H9 (cell line): ENCODE data around the gene DENND11. TPM values are rescaled to one million over a fixed set of nuclear protein-coding genes. Genes with fewer than 3 reads are reported as not detected.

ENCODE experiments used
- DNase-seq: peaks from one replicate; pipeline ENCODE4 v3.0.0-alpha.2; 2017
- H2AFZ ChIP-seq: one replicate; pipeline ENCODE4 v1.6.1; 2013; ENCODE audit warnings: mild to moderate bottlenecking, low read length, control low read depth, moderate library complexity
- H2AK5ac ChIP-seq: 2 replicates; pipeline ENCODE4 v1.6.1; 2013; ENCODE audit warnings: low read length, control low read depth, mixed read lengths; ENCODE audit not compliant: insufficient read length
- H2BK120ac ChIP-seq: one replicate; pipeline ENCODE4 v1.6.1; 2013; ENCODE audit warnings: low read depth, mild to moderate bottlenecking, low read length, control low read depth, inconsistent platforms; ENCODE audit not compliant: poor library complexity, severe bottlenecking
- H2BK12ac ChIP-seq: 2 replicates; pipeline ENCODE4 v1.6.1; 2013; ENCODE audit warnings: low read length, control low read depth, mixed read lengths, low read depth; ENCODE audit not compliant: insufficient read length
- H2BK15ac ChIP-seq: 2 replicates; pipeline ENCODE4 v1.6.1; 2013; ENCODE audit warnings: low read depth, low read length, control low read depth
- H2BK20ac ChIP-seq: one replicate; pipeline ENCODE4 v1.6.1; 2013; ENCODE audit warnings: low read depth, mild to moderate bottlenecking, low read length, control low read depth, inconsistent platforms; ENCODE audit not compliant: poor library complexity, severe bottlenecking
- H2BK5ac ChIP-seq: 2 replicates; pipeline ENCODE4 v1.6.1; 2013; ENCODE audit warnings: low read length, control low read depth, mixed read lengths; ENCODE audit not compliant: insufficient read length
- H3K14ac ChIP-seq: 2 replicates; pipeline ENCODE4 v1.6.1; 2013; ENCODE audit warnings: low read length, control low read depth; ENCODE audit not compliant: insufficient read depth
- H3K18ac ChIP-seq: 2 replicates; pipeline ENCODE4 v1.6.1; 2013; ENCODE audit warnings: low read depth, mild to moderate bottlenecking, mixed read lengths, low read length, control low read depth; ENCODE audit not compliant: insufficient read length
- H3K23ac ChIP-seq: 2 replicates; pipeline ENCODE4 v1.6.1; 2013; ENCODE audit warnings: low read length, control low read depth, mixed read lengths, low read depth; ENCODE audit not compliant: insufficient read length
- H3K23me2 ChIP-seq: 2 replicates; pipeline ENCODE4 v1.6.1; 2013; ENCODE audit warnings: low read depth, mild to moderate bottlenecking, mixed read lengths, low read length, control low read depth; ENCODE audit not compliant: insufficient read length, poor library complexity, severe bottlenecking
- H3K27ac ChIP-seq: 2 replicates; pipeline ENCODE4 v1.5.1; 2013; ENCODE audit warnings: low read length, control low read depth, mixed read lengths, low read depth; ENCODE audit not compliant: insufficient read length
- H3K27me3 ChIP-seq: 2 replicates; pipeline ENCODE4 v1.6.1; 2013; ENCODE audit warnings: low read length, control low read depth, inconsistent platforms; ENCODE audit not compliant: insufficient read depth
- H3K4ac ChIP-seq: 2 replicates; pipeline ENCODE4 v1.6.1; 2013; ENCODE audit warnings: low read depth, mild to moderate bottlenecking, control low read depth, inconsistent platforms, low read length, moderate library complexity
- H3K4me1 ChIP-seq: 2 replicates; pipeline ENCODE4 v1.6.1; 2013; ENCODE audit warnings: low read length, control low read depth, inconsistent platforms; ENCODE audit not compliant: insufficient read depth
- H3K4me2 ChIP-seq: 2 replicates; pipeline ENCODE4 v1.6.1; 2013; ENCODE audit warnings: low read length, control low read depth, mixed read lengths; ENCODE audit not compliant: insufficient read length, insufficient read depth
- H3K56ac ChIP-seq: 2 replicates; pipeline ENCODE4 v1.6.1; 2013; ENCODE audit warnings: low read depth, mild to moderate bottlenecking, mixed read lengths, low read length, control low read depth; ENCODE audit not compliant: insufficient read length
- H3K79me1 ChIP-seq: 2 replicates; pipeline ENCODE4 v1.6.1; 2013; ENCODE audit warnings: low read depth, mild to moderate bottlenecking, moderate library complexity, low read length, control low read depth, inconsistent platforms; ENCODE audit not compliant: insufficient read depth, poor library complexity, severe bottlenecking
- H3K79me2 ChIP-seq: 2 replicates; pipeline ENCODE4 v1.6.1; 2013; ENCODE audit warnings: low read length, control low read depth, inconsistent platforms; ENCODE audit not compliant: insufficient read depth
- H3K9ac ChIP-seq: 2 replicates; pipeline ENCODE4 v1.6.1; 2013; ENCODE audit warnings: low read length, control low read depth, mixed read lengths; ENCODE audit not compliant: insufficient read length; ENCODE audit errors: extremely low read depth
- H3K9me3 ChIP-seq: one replicate; pipeline ENCODE4 v1.6.1; 2013; ENCODE audit warnings: low read depth, low read length, inconsistent platforms; ENCODE audit not compliant: control insufficient read depth
- H3T11ph ChIP-seq: one replicate; pipeline ENCODE4 v1.6.1; 2013; ENCODE audit warnings: mild to moderate bottlenecking, low read length, control low read depth, inconsistent platforms
- H4K20me1 ChIP-seq: one replicate; pipeline ENCODE4 v1.6.1; 2013; ENCODE audit not compliant: control insufficient read depth, insufficient read length, insufficient read depth
- H4K5ac ChIP-seq: 2 replicates; pipeline ENCODE4 v1.6.1; 2013; ENCODE audit warnings: low read depth, mild to moderate bottlenecking, mixed read lengths, low read length, control low read depth; ENCODE audit not compliant: insufficient read length
- H4K8ac ChIP-seq: replicated peaks from 2 replicates; pipeline ENCODE4 v1.6.1; 2013; ENCODE audit warnings: low read length, control low read depth, mixed read lengths, low read depth; ENCODE audit not compliant: insufficient read length
- H4K91ac ChIP-seq: 2 replicates; pipeline ENCODE4 v1.6.1; 2013; ENCODE audit warnings: low read depth, mild to moderate bottlenecking, moderate library complexity, mixed read lengths, low read length, control low read depth; ENCODE audit not compliant: insufficient read length
- H3K27ac Mint-ChIP-seq, 3 experiments: 2 replicates in 2 of 3; 3 replicates in 1 of 3; pipeline ENCODE4 v1.8.0; 2020 to 2021; ENCODE audit warnings: mixed read lengths in 3 of 3, mild to moderate bottlenecking in 1 of 3, moderate library complexity in 1 of 3
- H3K27me3 Mint-ChIP-seq: 2 replicates; pipeline ENCODE4 v1.8.0; 2021; ENCODE audit warnings: low read depth, mild to moderate bottlenecking, moderate library complexity, mixed read lengths
- H3K36me3 Mint-ChIP-seq, 3 experiments: 2 replicates in 2 of 3; 3 replicates in 1 of 3; pipeline ENCODE4 v1.8.0; 2020 to 2021; ENCODE audit warnings: low read depth in 3 of 3, mixed read lengths in 3 of 3; ENCODE audit not compliant: insufficient read depth in 1 of 3
- H3K4me1 Mint-ChIP-seq, 2 experiments: 2 replicates each; pipeline ENCODE4 v1.8.0; 2020; ENCODE audit warnings: mixed read lengths in 2 of 2
- H3K4me3 Mint-ChIP-seq, 2 experiments: 2 replicates in 1 of 2; 3 replicates in 1 of 2; pipeline ENCODE4 v1.8.0; 2020 to 2021; ENCODE audit warnings: mild to moderate bottlenecking in 2 of 2, mixed read lengths in 2 of 2, moderate library complexity in 1 of 2
- H3K9me3 Mint-ChIP-seq, 2 experiments: 2 replicates in 1 of 2; 3 replicates in 1 of 2; pipeline ENCODE4 v1.8.0; 2020; ENCODE audit warnings: mild to moderate bottlenecking in 2 of 2, mixed read lengths in 2 of 2, moderate library complexity in 1 of 2
- WGBS: extraction: QIAGEN DNeasy Blood & Tissue Kit; methylation state at CpG from one replicate; pipeline ENCODE4 v1.1.7; 2013; ENCODE audit warnings: missing lambda C conversion rate, low lambda C conversion rate, mixed read lengths; ENCODE audit not compliant: insufficient read length; ENCODE audit errors: extremely low coverage; 5-methylcytosine and 5-hydroxymethylcytosine counted together
- total RNA-seq: library from RNA; stranded (reverse); gene quantifications from 2 replicates; pipeline ENCODE4 v1.2.1, GENCODE V29; 2021
- TF ChIP-seq, protein P1 (sequence below): fragments of 200-600 bp; sonication (generic); conservative IDR thresholded peaks from 3 replicates; pipeline ENCODE4 v1.8.0; 2021; ENCODE audit warnings: antibody characterized with exemption, mild to moderate bottlenecking

The DENND11 gene
- total RNA-seq, 1 experiment from 2014 or later = 21.9 TPM

- Histone ChIP-seq H3K56ac (no peak overlapping the region), H4K91ac (no peak overlapping the region), H4K20me1 (no peaks in the 10 kb centered on the region), H3K18ac (no peak overlapping the region), H2BK12ac (no peak overlapping the region), H3K79me1 (no peaks in the 10 kb centered on the region), H2BK5ac (no peak overlapping the region), H3K4ac (no peak overlapping the region), H4K8ac (no peak overlapping the region), H2BK20ac (no peak overlapping the region), H3K23me2 (no peaks in the 10 kb centered on the region), H3K23ac (no peak overlapping the region), H3K9ac (no peak overlapping the region), H2AK5ac (no peak overlapping the region), H3K27me3 (no peaks in the 10 kb centered on the region), H3K79me2 (no peaks in the 10 kb centered on the region), H3K4me1 (no peaks in the 10 kb centered on the region), H3K14ac (no peak overlapping the region), H3T11ph (no peak overlapping the region), H2BK120ac (no peak overlapping the region), H2AFZ (no peak overlapping the region), H3K27ac (no peak overlapping the region), H3K9me3 (no peaks in the 10 kb centered on the region), H4K5ac (no peak overlapping the region), H3K4me2 (no peak overlapping the region), H2BK15ac (no peak overlapping the region)
- Mint-ChIP-seq H3K9me3 (no peaks in the 10 kb centered on the region; a peak in 1 of 5 replicates), H3K36me3 (peaks cover 17 to 61% (median 45%) of the 10 kb centered on the region in 3 experiments; a peak in 6 of 7 replicates), H3K27me3 (no peaks in the 10 kb centered on the region), H3K27ac (peak overlapping the region in 2 of 3 experiments; percentile 36 to 72; a peak in 2 of 7 replicates), H3K4me1 (no peaks in the 10 kb centered on the region), H3K4me3 (no peak overlapping the region)
- WGBS = no CpG with 5 or more reads among the region's 6 CpGs
- no peak for DNase-seq
- TF ChIP-seq, protein P1, sequence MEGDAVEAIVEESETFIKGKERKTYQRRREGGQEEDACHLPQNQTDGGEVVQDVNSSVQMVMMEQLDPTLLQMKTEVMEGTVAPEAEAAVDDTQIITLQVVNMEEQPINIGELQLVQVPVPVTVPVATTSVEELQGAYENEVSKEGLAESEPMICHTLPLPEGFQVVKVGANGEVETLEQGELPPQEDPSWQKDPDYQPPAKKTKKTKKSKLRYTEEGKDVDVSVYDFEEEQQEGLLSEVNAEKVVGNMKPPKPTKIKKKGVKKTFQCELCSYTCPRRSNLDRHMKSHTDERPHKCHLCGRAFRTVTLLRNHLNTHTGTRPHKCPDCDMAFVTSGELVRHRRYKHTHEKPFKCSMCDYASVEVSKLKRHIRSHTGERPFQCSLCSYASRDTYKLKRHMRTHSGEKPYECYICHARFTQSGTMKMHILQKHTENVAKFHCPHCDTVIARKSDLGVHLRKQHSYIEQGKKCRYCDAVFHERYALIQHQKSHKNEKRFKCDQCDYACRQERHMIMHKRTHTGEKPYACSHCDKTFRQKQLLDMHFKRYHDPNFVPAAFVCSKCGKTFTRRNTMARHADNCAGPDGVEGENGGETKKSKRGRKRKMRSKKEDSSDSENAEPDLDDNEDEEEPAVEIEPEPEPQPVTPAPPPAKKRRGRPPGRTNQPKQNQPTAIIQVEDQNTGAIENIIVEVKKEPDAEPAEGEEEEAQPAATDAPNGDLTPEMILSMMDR = no peak
These were observed 38.7 kb downstream of the DENND11 start for GRCh38 chr7:141663081-141663849.
